Heart left ventricle (tissue), 16 donors: Measurements from ENCODE around the gene DOK5. TPM values are rescaled to one million over a fixed set of nuclear protein-coding genes. Genes with fewer than 3 reads are reported as not detected.

ENCODE experiments used
- ATAC-seq, 4 donors: fragments of 200-7000 bp; cut with Tn5 transposase; one replicate each; pipeline ENCODE4 v1.9.1; 2020 to 2022; ENCODE audit warnings: moderate library complexity in 4 of 4, mild to moderate bottlenecking in 3 of 4, moderate number of reproducible peaks in 1 of 4
- DNase-seq, 5 donors: peaks; one replicate each; pipeline ENCODE4 v3.0.0-alpha.2; 2020
- H3K27ac ChIP-seq, 12 donors: fragments of 200-600 bp; sonication (generic) in 4 of 12; one replicate each; pipeline versions ENCODE4 v1.5.0 to v1.8.0; 2016 to 2022; ENCODE audit warnings: mild to moderate bottlenecking in 2 of 12
- H3K27me3 ChIP-seq, 9 donors: fragments of 200-600 bp; sonication (generic) in 2 of 9; one replicate each; pipeline versions ENCODE4 v1.5.1 to v1.8.0; 2016 to 2022; ENCODE audit warnings: mild to moderate bottlenecking in 3 of 9
- H3K36me3 ChIP-seq, 9 donors: fragments of 200-600 bp; sonication (generic) in 2 of 9; one replicate each; pipeline versions ENCODE4 v1.5.0 to v1.8.0; 2018 to 2022; ENCODE audit warnings: mild to moderate bottlenecking in 2 of 9
- H3K4me1 ChIP-seq, 12 donors: fragments of 200-600 bp; sonication (generic) in 4 of 12; one replicate each; pipeline versions ENCODE4 v1.5.0 to v1.8.0; 2016 to 2022; ENCODE audit warnings: mild to moderate bottlenecking in 3 of 12
- H3K4me3 ChIP-seq, 12 donors: fragments of 200-600 bp; sonication (generic) in 4 of 12; one replicate each; pipeline versions ENCODE4 v1.5.0 to v1.8.0; 2017 to 2022; ENCODE audit warnings: mild to moderate bottlenecking in 9 of 12, moderate library complexity in 4 of 12
- H3K9me3 ChIP-seq, 12 donors: fragments of 200-600 bp; sonication (generic) in 4 of 12; one replicate each; pipeline versions ENCODE4 v1.5.0 to v1.8.0; 2016 to 2022; ENCODE audit warnings: mild to moderate bottlenecking in 1 of 12
- POLR2A ChIP-seq, 2 donors: fragments of 450-650 bp; IDR thresholded peaks; one replicate each; pipeline ENCODE4 v1.6.1; 2017; ENCODE audit warnings: antibody characterized with exemption in 2 of 2, mild to moderate bottlenecking in 2 of 2, moderate library complexity in 2 of 2
- WGBS, 4 donors: extraction: QIAGEN DNeasy Blood & Tissue Kit in 2 of 4; methylation state at CpG; one replicate each; pipeline versions ENCODE4 v1.1.5 to v1.1.7; 2013 to 2018; 5-methylcytosine and 5-hydroxymethylcytosine counted together
- intact Hi-C, 10 donors: fragments of 100-400 bp; cut with DNase I; formaldehyde crosslinking; loops; one replicate each; pipeline versions ENCODE4 v1.11.1 to v1.14.2; 2022
- polyA plus RNA-seq, 2 donors: library from polyadenylated mRNA; stranded (reverse); fragments of 200-250 nt; gene quantifications; one replicate each; pipeline ENCODE4 v1.2.3, GENCODE V29; 2013
- total RNA-seq, 9 donors: library from RNA; depleted of rRNA in 2 of 9; stranded (reverse); fragments of >200 nt in 2 of 9; fragmentation: NEBNext Ultra II Directional in 3 of 9; extraction: Animal tissue kit (Norgen Biotek cat#: 25700) in 3 of 9; gene quantifications; one replicate each; pipeline versions ENCODE4 v1.1.0 to v1.2.4, GENCODE V29; 2016 to 2023
- TF ChIP-seq, protein P1 (sequence below), 12 donors: fragments of 200-600 bp; sonication (generic) in 4 of 12; IDR thresholded peaks; one replicate each; pipeline versions ENCODE4 v1.5.0 to v1.8.0; 2018 to 2022; ENCODE audit warnings: antibody characterized with exemption in 12 of 12, mild to moderate bottlenecking in 5 of 12
- donor health status: ischemic (EF 13 %, LVEDD 7.1; RV severe dilation, severe dysfunction).
- donor health status: healthy with polysubstance abuse.
- donor health status: DM: no; HTN: yes; CAD: no.
- donor health status: DM: no; HTN: no; CAD: no.
- donor health status: ischemic (EF 25% LVEDD 6.9; RV normal size, moderate dysfunction).
- donor health status: ischemic (EF 25% LVEDD 5.7; RV mildly dilated, moderate dysfunction).
- donor health status: healthy.
- donor health status: DM: yes; HTN: yes; CAD: no.
- donor health status: ischemic (EF 35%, LVEDD 5.7; RV mildly dilated, moderate dysfunction).
- donor health status: nonischemic (EF 11% LVEDD 7.7; RV severe dilation, severe dysfunction).
- donor health status: DM: yes; HTN: yes; CAD: no.
- donor health status: PGD.
- donor health status: ischemic (EF 29% LVEDD 5.4; RV normal size, mild dysfunction).
- donor health status: nonischemic (EF 23%, LVEDD 6.1; RV moderate dilation, normal function).

DOK5 gene
- total and polyA plus RNA-seq, 11 donors = 3.4 to 23.5 (median 6.4) TPM

DNA sequence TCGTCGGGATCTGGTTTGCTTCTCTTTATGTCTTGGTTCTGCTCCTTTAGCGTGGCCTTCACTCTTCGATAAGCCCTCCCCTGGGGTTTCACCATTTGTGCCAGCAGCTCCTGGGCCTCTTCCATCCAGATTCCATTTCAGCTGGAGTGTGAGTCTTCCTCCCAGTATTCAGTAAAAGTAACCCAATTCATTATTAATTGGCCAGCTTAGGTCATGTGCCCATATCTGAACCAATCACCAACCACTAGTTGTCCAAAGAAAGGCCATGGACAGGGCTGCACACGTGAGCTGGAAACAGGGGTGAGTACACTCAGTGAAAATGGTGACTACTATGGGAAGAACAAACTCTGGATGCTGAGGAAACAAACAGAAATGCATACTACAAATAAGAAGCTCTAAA lies 2.8 kb upstream of the DOK5 start:
- H3K9me3 ChIP-seq = no peaks in the 10 kb centered on the region
- H3K27ac ChIP-seq = no peak overlapping the region
- H3K36me3 ChIP-seq = no peaks in the 10 kb centered on the region
- 83 to 89% (median 89%) methylated on average over 5 of the region's 5 CpGs for WGBS, 4 donors
- H3K4me1 ChIP-seq = peaks cover 0 to 18% (median 8%) of the 10 kb centered on the region in 12 donors
- H3K27me3 ChIP-seq = peaks cover 0 to 25% (median 0%) of the 10 kb centered on the region in 9 donors
- H3K4me3 ChIP-seq = no peak overlapping the region
- ATAC-seq (no peak), DNase-seq (no peak)
- intact Hi-C loops = loop anchor here in 6 of 10 donors (5.0 to 10.0 kb wide), 6 partner anchors 145 to 255 kb away; no protein-coding TSS in a partner anchor
- no peak for TF ChIP-seq POLR2A (IDR thresholded peaks at IDR 0.05)
- TF ChIP-seq, protein P1, sequence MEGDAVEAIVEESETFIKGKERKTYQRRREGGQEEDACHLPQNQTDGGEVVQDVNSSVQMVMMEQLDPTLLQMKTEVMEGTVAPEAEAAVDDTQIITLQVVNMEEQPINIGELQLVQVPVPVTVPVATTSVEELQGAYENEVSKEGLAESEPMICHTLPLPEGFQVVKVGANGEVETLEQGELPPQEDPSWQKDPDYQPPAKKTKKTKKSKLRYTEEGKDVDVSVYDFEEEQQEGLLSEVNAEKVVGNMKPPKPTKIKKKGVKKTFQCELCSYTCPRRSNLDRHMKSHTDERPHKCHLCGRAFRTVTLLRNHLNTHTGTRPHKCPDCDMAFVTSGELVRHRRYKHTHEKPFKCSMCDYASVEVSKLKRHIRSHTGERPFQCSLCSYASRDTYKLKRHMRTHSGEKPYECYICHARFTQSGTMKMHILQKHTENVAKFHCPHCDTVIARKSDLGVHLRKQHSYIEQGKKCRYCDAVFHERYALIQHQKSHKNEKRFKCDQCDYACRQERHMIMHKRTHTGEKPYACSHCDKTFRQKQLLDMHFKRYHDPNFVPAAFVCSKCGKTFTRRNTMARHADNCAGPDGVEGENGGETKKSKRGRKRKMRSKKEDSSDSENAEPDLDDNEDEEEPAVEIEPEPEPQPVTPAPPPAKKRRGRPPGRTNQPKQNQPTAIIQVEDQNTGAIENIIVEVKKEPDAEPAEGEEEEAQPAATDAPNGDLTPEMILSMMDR (IDR thresholded peaks at IDR 0.05) = no peak

DNA sequence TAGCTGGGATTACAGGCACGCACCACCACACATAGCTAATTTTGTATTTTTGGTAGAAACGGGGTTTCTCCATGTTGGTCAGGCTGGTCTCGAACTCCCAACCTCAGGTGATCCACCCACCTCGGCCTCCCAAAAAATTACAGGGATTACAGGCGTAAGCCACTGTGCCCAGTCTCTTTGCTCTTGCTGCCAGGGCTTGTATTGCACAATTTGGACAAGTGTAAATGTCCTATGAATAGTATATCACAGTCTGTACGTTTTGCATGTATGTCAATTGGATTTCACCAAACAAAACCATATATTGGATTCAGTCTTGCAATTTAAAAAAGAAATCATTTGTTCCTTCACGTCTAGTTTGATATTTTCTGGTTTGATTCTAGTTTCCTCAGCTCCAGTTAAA lies 2.1 kb upstream of the DOK5 start:
- Histone ChIP-seq H3K4me3 (no peak overlapping the region), H3K27ac (no peak overlapping the region), H3K27me3 (peaks cover 0 to 31% (median 0%) of the 10 kb centered on the region in 9 donors), H3K9me3 (no peaks in the 10 kb centered on the region), H3K36me3 (no peaks in the 10 kb centered on the region), H3K4me1 (peaks cover 0 to 22% (median 8%) of the 10 kb centered on the region in 12 donors)
- intact Hi-C loops = loop anchor here in 6 of 10 donors (5.0 to 10.0 kb wide), 6 partner anchors 144 to 256 kb away; no protein-coding TSS in a partner anchor
- DNase-seq (no peak), ATAC-seq (no peak)
- TF ChIP-seq, protein P1 (IDR thresholded peaks at IDR 0.05) = no peak
- no peak for TF ChIP-seq POLR2A (IDR thresholded peaks at IDR 0.05)
- 85 to 93% (median 90%) methylated on average over 7 of the region's 7 CpGs for WGBS, 4 donors

DNA sequence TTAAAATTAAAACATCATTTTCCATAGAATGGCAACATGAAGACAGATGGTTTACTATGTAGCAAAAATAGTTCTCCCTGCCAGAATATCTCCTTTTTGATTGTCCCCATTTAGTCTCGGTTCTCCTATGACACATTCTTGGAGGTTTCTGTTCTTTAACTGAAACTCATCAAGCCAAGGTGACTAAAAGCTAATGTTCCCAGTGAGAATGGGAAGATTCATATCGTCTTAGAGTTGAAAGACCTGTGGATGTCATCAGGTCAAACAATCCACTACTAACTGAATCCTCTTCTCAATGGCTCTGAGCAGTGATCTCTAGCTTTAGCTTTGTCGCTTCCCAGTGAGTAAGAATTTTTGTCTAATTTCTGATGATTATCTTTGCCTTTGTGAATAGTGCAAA lies 1.3 kb upstream of the DOK5 start:
- Histone ChIP-seq H3K36me3 (no peaks in the 10 kb centered on the region), H3K27ac (peak overlapping the region in 2 of 12 donors; percentile 8 to 83), H3K4me3 (no peak overlapping the region), H3K4me1 (peaks cover 0 to 22% (median 8%) of the 10 kb centered on the region in 12 donors), H3K9me3 (no peaks in the 10 kb centered on the region), H3K27me3 (peaks cover 0 to 31% (median 0%) of the 10 kb centered on the region in 9 donors)
- ATAC-seq (no peak), DNase-seq (no peak)
- TF ChIP-seq POLR2A (IDR thresholded peaks at IDR 0.05) = no peak
- TF ChIP-seq, protein P1 (IDR thresholded peaks at IDR 0.05) = no peak
- intact Hi-C loops = loop anchor here in 6 of 10 donors (5.0 to 10.0 kb wide), 6 partner anchors 143 to 257 kb away; no protein-coding TSS in a partner anchor
- WGBS, 4 donors = 36 to 66% (median 62%) methylated on average over 3 of the region's 3 CpGs

DNA sequence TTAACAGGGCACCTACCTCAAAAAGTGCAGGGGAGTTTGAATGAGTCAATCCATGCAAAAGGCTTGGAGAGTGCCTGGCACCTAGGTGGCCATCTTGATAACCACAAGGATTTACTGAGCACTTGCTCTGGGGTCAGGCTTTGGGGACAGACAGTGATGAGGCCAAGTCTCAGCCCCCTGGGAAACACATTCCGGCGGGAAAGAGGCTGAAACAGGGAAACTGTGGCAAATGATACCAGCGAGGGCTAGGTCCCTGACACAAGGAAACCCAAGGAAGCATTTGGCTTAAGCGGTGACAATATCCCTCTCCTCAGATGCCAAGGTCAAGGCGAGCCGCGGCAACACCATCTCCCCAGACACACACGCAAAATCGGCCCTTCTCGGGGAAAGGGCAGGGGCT lies 527 bp upstream of the DOK5 start:
- H3K36me3 ChIP-seq = no peaks in the 10 kb centered on the region
- TF ChIP-seq POLR2A (IDR thresholded peaks at IDR 0.05) = no peak
- TF ChIP-seq, protein P1 (IDR thresholded peaks at IDR 0.05) = no peak
- peak overlapping the region in 11 of 12 donors; percentile 45 to 92 (median 71) for H3K4me3 ChIP-seq
- peaks cover 0 to 22% (median 8%) of the 10 kb centered on the region in 12 donors for H3K4me1 ChIP-seq
- H3K27me3 ChIP-seq = peaks cover 0 to 31% (median 0%) of the 10 kb centered on the region in 9 donors
- H3K9me3 ChIP-seq = no peaks in the 10 kb centered on the region
- intact Hi-C loops = loop anchor here in 6 of 10 donors (5.0 to 10.0 kb wide), 8 partner anchors 142 to 258 kb away; no protein-coding TSS in a partner anchor
- H3K27ac ChIP-seq = peak overlapping the region in 10 of 12 donors; percentile 8 to 83 (median 55)
- WGBS, 4 donors = 6 to 10% (median 8%) methylated on average over 9 to 10 of the region's 10 CpGs
- DNase-seq = no peak
- no peak for ATAC-seq
